ENCODE measurements around the gene EHD4. TPM values are rescaled to one million over a fixed set of nuclear protein-coding genes. Genes with fewer than 3 reads are reported as not detected.

EHD4 gene
- polyA plus RNA-seq, 1 of the 3 experiments (the other 2 are of a cell fraction) = 17.5 TPM

- WGBS (ENCODE audit: low lambda C conversion rate) = 76% methylated on average over 5 of the region's 7 CpGs
- Histone ChIP-seq H3F3A (replicated peaks; ENCODE audit: insufficient read depth) (no peaks in the 10 kb centered on the region), H3K9ac (no peak overlapping the region), H3K27me3 (ENCODE audit: insufficient read depth) (no peaks in the 10 kb centered on the region), H3K9me2 (no peaks in the 10 kb centered on the region), H3K4me1 (ENCODE audit: control insufficient read depth in 1 of 2, insufficient read depth in 2 of 2, low read depth in 1 of 2, low read length in 1 of 2) (peaks cover 0 to 23% of the 10 kb centered on the region in 2 experiments; a peak in 1 of 4 replicates), H3K9me3 (no peaks in the 10 kb centered on the region), H3K79me2 (ENCODE audit: insufficient read depth) (no peaks in the 10 kb centered on the region), H3K36me3 (replicated peaks in 1 of 2; ENCODE audit: control insufficient read depth in 1 of 2, insufficient read depth in 2 of 2, low read length in 1 of 2) (no peaks in the 10 kb centered on the region), H4K20me1 (ENCODE audit: insufficient read depth) (no peaks in the 10 kb centered on the region), H3K4me2 (no peak overlapping the region), H2AFZ (ENCODE audit: low read depth) (no peak overlapping the region), H3K27ac (ENCODE audit: low read depth in 2 of 2, low read length in 1 of 2) (no peak overlapping the region), H3K4me3 (ENCODE audit: low read depth in 2 of 2, low read length in 1 of 2) (no peak overlapping the region)
- TF ChIP-seq ZBTB33 (IDR thresholded peaks at IDR 0.05; ENCODE audit: borderline replicate concordance, low read depth) (no peak), GABPA (IDR thresholded peaks at IDR 0.05; ENCODE audit: low read depth) (no peak), USF1 (IDR thresholded peaks at IDR 0.05; ENCODE audit: borderline replicate concordance, low read depth) (no peak)
- ChIA-PET CTCF (interaction anchor here (1.1 to 1.4 kb wide), 2 partner anchors 16 to 116 kb away, joined by 4 read pairs; no protein-coding TSS in a partner anchor), POLR2A (no interaction called here)
- no peak for DNase-seq
These were observed 83.6 kb downstream of the EHD4 start for GRCh38 chr15:41888662-41889253.

- ChIA-PET POLR2A (no interaction called here), CTCF (interaction anchor here (1.1 to 1.4 kb wide), 2 partner anchors 17 to 115 kb away, joined by 4 read pairs; no protein-coding TSS in a partner anchor)
- H3K27me3 ChIP-seq (ENCODE audit: insufficient read depth) = no peaks in the 10 kb centered on the region
- no peaks in the 10 kb centered on the region for H3K9me3 ChIP-seq
- DNase-seq = no peak
- H3K79me2 ChIP-seq (ENCODE audit: insufficient read depth) = no peaks in the 10 kb centered on the region
- H3K4me3 ChIP-seq (ENCODE audit: low read depth in 2 of 2, low read length in 1 of 2) = no peak overlapping the region
- no peaks in the 10 kb centered on the region for H3K36me3 ChIP-seq (replicated peaks in 1 of 2; ENCODE audit: control insufficient read depth in 1 of 2, insufficient read depth in 2 of 2, low read length in 1 of 2)
- H4K20me1 ChIP-seq (ENCODE audit: insufficient read depth) = no peaks in the 10 kb centered on the region
- no peak overlapping the region for H2AFZ ChIP-seq (ENCODE audit: low read depth)
- 50% methylated on average over 2 of the region's 9 CpGs for WGBS (ENCODE audit: low lambda C conversion rate)
- H3K9ac ChIP-seq = no peak overlapping the region
- no peaks in the 10 kb centered on the region for H3K9me2 ChIP-seq
- no peak overlapping the region for H3K4me2 ChIP-seq
- peaks cover 0 to 15% of the 10 kb centered on the region in 2 experiments; a peak in 1 of 4 replicates for H3K4me1 ChIP-seq (ENCODE audit: control insufficient read depth in 1 of 2, insufficient read depth in 2 of 2, low read depth in 1 of 2, low read length in 1 of 2)
- no peaks in the 10 kb centered on the region for H3F3A ChIP-seq (replicated peaks; ENCODE audit: insufficient read depth)
- no peak overlapping the region for H3K27ac ChIP-seq (ENCODE audit: low read depth in 2 of 2, low read length in 1 of 2)
- TF ChIP-seq SMC3 (IDR thresholded peaks at IDR 0.05; ENCODE audit: low read depth, low read length) (no peak), NFIC (IDR thresholded peaks at IDR 0.05; ENCODE audit: borderline replicate concordance) (no peak)
These were observed 84.5 kb downstream of the EHD4 start for GRCh38 chr15:41887893-41888292.

DNA sequence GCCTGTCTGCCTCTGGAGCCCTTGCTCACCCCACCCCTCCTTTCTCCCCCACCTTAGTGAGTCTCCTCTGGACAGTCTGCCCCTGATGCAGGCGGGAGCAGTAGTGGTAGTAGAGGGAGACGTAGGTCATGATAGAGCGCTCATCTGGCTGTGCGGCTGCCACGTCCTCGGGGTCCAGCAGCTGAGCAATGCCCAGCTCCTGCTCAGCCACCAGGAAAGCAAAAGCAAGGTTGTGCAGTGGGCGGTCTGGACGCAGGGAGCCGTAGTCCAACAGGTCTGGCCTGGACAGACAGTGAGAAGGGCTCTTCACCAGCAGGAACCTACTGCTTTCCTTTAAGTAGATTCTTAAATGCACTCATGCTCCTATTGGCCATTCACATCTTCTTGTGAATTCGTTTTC is 85.2 kb downstream of the EHD4 start:
- no peak overlapping the region for H3K27ac ChIP-seq (ENCODE audit: low read depth in 2 of 2, low read length in 1 of 2)
- H3K4me2 ChIP-seq = no peak overlapping the region
- ChIA-PET POLR2A (no interaction called here), CTCF (interaction anchor here (0.6 to 1.9 kb wide), 5 partner anchors 8 to 114 kb away, joined by 3 to 6 read pairs (median 4); no protein-coding TSS in a partner anchor)
- H2AFZ ChIP-seq (ENCODE audit: low read depth) = no peak overlapping the region
- H4K20me1 ChIP-seq (ENCODE audit: insufficient read depth) = no peaks in the 10 kb centered on the region
- TF ChIP-seq, protein P1, sequence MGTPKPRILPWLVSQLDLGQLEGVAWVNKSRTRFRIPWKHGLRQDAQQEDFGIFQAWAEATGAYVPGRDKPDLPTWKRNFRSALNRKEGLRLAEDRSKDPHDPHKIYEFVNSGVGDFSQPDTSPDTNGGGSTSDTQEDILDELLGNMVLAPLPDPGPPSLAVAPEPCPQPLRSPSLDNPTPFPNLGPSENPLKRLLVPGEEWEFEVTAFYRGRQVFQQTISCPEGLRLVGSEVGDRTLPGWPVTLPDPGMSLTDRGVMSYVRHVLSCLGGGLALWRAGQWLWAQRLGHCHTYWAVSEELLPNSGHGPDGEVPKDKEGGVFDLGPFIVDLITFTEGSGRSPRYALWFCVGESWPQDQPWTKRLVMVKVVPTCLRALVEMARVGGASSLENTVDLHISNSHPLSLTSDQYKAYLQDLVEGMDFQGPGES (IDR thresholded peaks at IDR 0.05; ENCODE audit: low read depth, low read length) = no peak
- WGBS (ENCODE audit: low lambda C conversion rate) = 93% methylated on average over 10 of the region's 10 CpGs
- no peaks in the 10 kb centered on the region for H3F3A ChIP-seq (replicated peaks; ENCODE audit: insufficient read depth)
- H3K4me3 ChIP-seq (ENCODE audit: low read depth in 2 of 2, low read length in 1 of 2) = no peak overlapping the region
- H3K9ac ChIP-seq = no peak overlapping the region
- no peaks in the 10 kb centered on the region for H3K9me3 ChIP-seq
- no peak for DNase-seq
- no peaks in the 10 kb centered on the region for H3K27me3 ChIP-seq (ENCODE audit: insufficient read depth)
- no peaks in the 10 kb centered on the region for H3K36me3 ChIP-seq (replicated peaks in 1 of 2; ENCODE audit: control insufficient read depth in 1 of 2, insufficient read depth in 2 of 2, low read length in 1 of 2)
- peaks cover 0 to 9% of the 10 kb centered on the region in 2 experiments; a peak in 1 of 4 replicates for H3K4me1 ChIP-seq (ENCODE audit: control insufficient read depth in 1 of 2, insufficient read depth in 2 of 2, low read depth in 1 of 2, low read length in 1 of 2)
- no peaks in the 10 kb centered on the region for H3K79me2 ChIP-seq (ENCODE audit: insufficient read depth)
- no peaks in the 10 kb centered on the region for H3K9me2 ChIP-seq

Measured in SK-N-SH (cell line).